AG09319 (cell line): ENCODE data around the gene C3orf70.

Experiments used
- DNase-seq: peaks from one replicate; pipeline ENCODE4 v3.0.0-alpha.2; 2010; ENCODE audit warnings: low read depth; ENCODE audit errors: extremely low read depth
- TF ChIP-seq, protein P1 (sequence below): IDR thresholded peaks from 2 replicates; pipeline ENCODE4 v1.5.1; 2011; ENCODE audit warnings: low read depth, mild to moderate bottlenecking, inconsistent platforms, low read length, moderate library complexity

C3orf70 gene

GRCh38 chr3:185084901-185085300 lies 68.0 kb downstream of the C3orf70 start:
- TF ChIP-seq, protein P1, sequence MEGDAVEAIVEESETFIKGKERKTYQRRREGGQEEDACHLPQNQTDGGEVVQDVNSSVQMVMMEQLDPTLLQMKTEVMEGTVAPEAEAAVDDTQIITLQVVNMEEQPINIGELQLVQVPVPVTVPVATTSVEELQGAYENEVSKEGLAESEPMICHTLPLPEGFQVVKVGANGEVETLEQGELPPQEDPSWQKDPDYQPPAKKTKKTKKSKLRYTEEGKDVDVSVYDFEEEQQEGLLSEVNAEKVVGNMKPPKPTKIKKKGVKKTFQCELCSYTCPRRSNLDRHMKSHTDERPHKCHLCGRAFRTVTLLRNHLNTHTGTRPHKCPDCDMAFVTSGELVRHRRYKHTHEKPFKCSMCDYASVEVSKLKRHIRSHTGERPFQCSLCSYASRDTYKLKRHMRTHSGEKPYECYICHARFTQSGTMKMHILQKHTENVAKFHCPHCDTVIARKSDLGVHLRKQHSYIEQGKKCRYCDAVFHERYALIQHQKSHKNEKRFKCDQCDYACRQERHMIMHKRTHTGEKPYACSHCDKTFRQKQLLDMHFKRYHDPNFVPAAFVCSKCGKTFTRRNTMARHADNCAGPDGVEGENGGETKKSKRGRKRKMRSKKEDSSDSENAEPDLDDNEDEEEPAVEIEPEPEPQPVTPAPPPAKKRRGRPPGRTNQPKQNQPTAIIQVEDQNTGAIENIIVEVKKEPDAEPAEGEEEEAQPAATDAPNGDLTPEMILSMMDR, result no peak; the same call in none of the 2 replicates
- no peak for DNase-seq

GRCh38 chr3:185084402-185084801 lies 68.5 kb downstream of the C3orf70 start:
- TF ChIP-seq, protein P1, result no peak

GRCh38 chr3:185082829-185083228 lies 70.0 kb downstream of the C3orf70 start:
- TF ChIP-seq, protein P1, result no peak
- DNase-seq, result no peak

More at GRCh38 chr3:185084402-185084801, 68.5 kb downstream of the C3orf70 start:
- DNase-seq, result no peak

DNA sequence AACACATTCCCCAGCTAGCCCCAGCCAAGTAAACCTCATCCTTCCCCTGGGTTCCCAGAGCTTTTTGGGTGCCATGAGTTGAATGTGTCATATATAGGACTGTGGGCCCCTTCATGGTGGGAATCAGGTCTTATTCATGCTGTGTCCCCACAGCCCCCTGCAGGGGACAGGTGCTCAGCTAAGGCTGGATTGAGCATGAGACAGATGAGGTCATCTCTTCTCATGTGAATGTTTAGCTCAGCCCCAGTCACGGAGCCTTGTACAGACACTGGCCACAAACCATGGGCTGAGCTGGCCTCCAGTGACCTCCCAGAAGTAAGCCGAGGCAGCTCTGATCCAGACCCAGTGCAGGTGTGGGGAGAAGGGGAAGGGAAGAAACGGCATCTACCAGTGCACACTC lies 70.7 kb downstream of the C3orf70 start:
- DNase-seq, result no peak
- TF ChIP-seq, protein P1, result no peak

- no peak for DNase-seq
- TF ChIP-seq, protein P1, result no peak
Observed at GRCh38 chr3:185081521-185081920, 71.3 kb downstream of the C3orf70 start.

DNA sequence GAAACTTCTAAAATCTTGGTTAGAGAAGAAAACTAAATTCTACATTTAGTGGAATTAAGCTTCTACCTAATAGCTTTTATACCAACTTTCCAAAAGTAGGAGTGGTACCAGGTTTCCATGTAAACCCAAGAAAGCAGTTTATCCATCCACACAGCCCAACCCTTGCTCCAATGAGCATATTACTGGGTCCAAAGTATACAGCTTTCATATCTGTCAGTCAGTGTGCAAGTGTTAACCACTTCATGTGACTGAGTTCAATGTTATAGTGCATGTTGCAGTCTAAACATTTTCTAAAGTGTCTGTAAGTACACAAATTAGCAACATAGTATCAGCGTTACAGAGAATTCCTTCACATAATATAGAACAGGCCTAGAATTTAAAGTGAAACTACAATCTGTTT lies 73.2 kb downstream of the C3orf70 start:
- TF ChIP-seq, protein P1, result no peak
- no peak for DNase-seq

DNA sequence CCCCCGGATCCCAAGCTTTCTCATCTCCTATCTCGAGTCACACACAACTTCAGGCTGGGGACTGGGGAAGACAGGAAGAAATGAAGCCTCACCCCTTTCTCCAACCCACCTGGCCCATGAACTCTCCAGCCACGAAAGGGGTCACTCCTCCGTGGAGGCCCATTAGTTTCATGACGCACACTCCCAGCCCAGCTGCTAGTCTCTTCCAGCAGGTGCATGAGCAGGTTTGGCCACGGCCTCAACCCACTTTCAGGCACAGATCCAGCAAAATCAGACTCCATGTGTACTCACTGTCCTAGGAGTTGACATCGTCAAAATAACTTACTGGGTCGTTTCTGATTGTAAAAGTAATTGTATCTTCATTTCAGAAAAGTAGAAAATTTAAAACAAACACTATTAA lies 76.6 kb downstream of the C3orf70 start:
- DNase-seq, result no peak
- TF ChIP-seq, protein P1, result no peak
